HEK293 (cell line): ENCODE measurements around the gene SLFN5.

Experiments used
- CTCF ChIP-seq: fragments of 450-650 bp; formaldehyde crosslinking; IDR thresholded peaks from 2 replicates; pipeline ENCODE4 v1.5.1; 2016; ENCODE audit warnings: missing biosample characterization, missing genetic modification characterization
- TSHZ1 ChIP-seq: fragments of 450-650 bp; formaldehyde crosslinking; IDR thresholded peaks from 2 replicates; pipeline ENCODE4 v1.5.1; 2016; ENCODE audit warnings: missing biosample characterization, missing genetic modification characterization, borderline replicate concordance
- ZNF121 ChIP-seq: fragments of 450-650 bp; formaldehyde crosslinking; IDR thresholded peaks from 2 replicates; pipeline ENCODE4 v1.5.1; 2016; ENCODE audit warnings: missing biosample characterization, missing genetic modification characterization
- ZNF140 ChIP-seq: fragments of 450-650 bp; formaldehyde crosslinking; IDR thresholded peaks from 2 replicates; pipeline ENCODE4 v1.5.1; 2016; ENCODE audit warnings: missing biosample characterization, missing genetic modification characterization
- ZNF558 ChIP-seq: fragments of 450-650 bp; formaldehyde crosslinking; IDR thresholded peaks from 2 replicates; pipeline ENCODE4 v1.5.1; 2016; ENCODE audit warnings: missing biosample characterization, missing genetic modification characterization

GRCh38 chr17:35218915-35219314 is 24.0 kb upstream of the SLFN5 start:
- TF ChIP-seq ZNF140 (tag by site-specific recombination) (no peak), CTCF (no peak), ZNF121 (tag by site-specific recombination) (no peak), TSHZ1 (tag by site-specific recombination) (no peak), ZNF558 (tag by site-specific recombination) (no peak)
